PC-3 (cell line): ENCODE results near the gene BASP1. TPM values are rescaled to one million over a fixed set of nuclear protein-coding genes. Genes with fewer than 3 reads are reported as not detected.

ENCODE experiments used
- ATAC-seq: fragments of 200-7000 bp; cut with Tn5 transposase; 2 replicates; pipeline ENCODE4 v1.9.1; 2020; ENCODE audit warnings: mild to moderate bottlenecking, moderate library complexity
- BruUV-seq: library from RNA; stranded (reverse); fragments of 400-500 nt; replicated peaks from 2 replicates; lab custom pipeline; 2021; lab: Mats Ljungman, UMichigan
- CTCF ChIA-PET: fragments of 300-600 bp; sonication (Branson Sonifier 250); formaldehyde crosslinking; loops from one replicate; lab custom pipeline; 2022; ENCODE audit warnings: antibody characterized with exemption; lab: Charles Lee
- POLR2A ChIA-PET: fragments of 300-600 bp; sonication (Branson Sonifier 250); formaldehyde crosslinking; loops from one replicate; lab custom pipeline; 2022; ENCODE audit warnings: antibody characterized with exemption; ENCODE audit not compliant: unreplicated experiment; lab: Charles Lee
- DNase-seq: peaks from one replicate; pipeline ENCODE4 v3.0.0-alpha.2; 2015
- H2AFZ ChIP-seq: fragments of 300-600 bp; sonication (generic); 2 replicates; pipeline ENCODE4 v1.6.0; 2016; ENCODE audit warnings: antibody characterized with exemption, low read length
- H3F3A ChIP-seq: fragments of 300-600 bp; sonication (generic); one replicate; pipeline ENCODE4 v1.6.0; 2017; ENCODE audit warnings: antibody characterized with exemption, low read length, control low read depth, mild to moderate bottlenecking; ENCODE audit not compliant: unreplicated experiment
- H3K27ac ChIP-seq: fragments of 300-600 bp; sonication (generic); 2 replicates; pipeline ENCODE4 v1.5.1; 2016; ENCODE audit warnings: mild to moderate bottlenecking, low read length
- H3K27me3 ChIP-seq: fragments of 300-600 bp; sonication (generic); 2 replicates; pipeline ENCODE4 v1.6.1; 2016; ENCODE audit warnings: low read length, mixed read lengths
- H3K36me3 ChIP-seq: fragments of 300-600 bp; sonication (generic); 2 replicates; pipeline ENCODE4 v1.6.1; 2016; ENCODE audit warnings: low read depth, mixed run types, low read length, mixed read lengths
- H3K4me1 ChIP-seq: fragments of 300-600 bp; sonication (generic); 2 replicates; pipeline ENCODE4 v1.5.1; 2016; ENCODE audit warnings: low read length; ENCODE audit not compliant: insufficient read depth
- H3K4me2 ChIP-seq: fragments of 300-600 bp; sonication (generic); 2 replicates; pipeline ENCODE4 v1.6.0; 2016; ENCODE audit warnings: low read length
- H3K4me3 ChIP-seq: fragments of 300-600 bp; sonication (generic); 2 replicates; pipeline ENCODE4 v1.5.1; 2016; ENCODE audit warnings: mild to moderate bottlenecking, low read length, mixed read lengths
- H3K79me2 ChIP-seq: fragments of 300-600 bp; sonication (generic); 2 replicates; pipeline ENCODE4 v1.6.1; 2017; ENCODE audit warnings: low read length, mixed read lengths
- H3K9ac ChIP-seq: fragments of 300-600 bp; sonication (generic); 2 replicates; pipeline ENCODE4 v1.6.0; 2016; ENCODE audit warnings: mild to moderate bottlenecking, low read length
- H3K9me2 ChIP-seq: fragments of 300-600 bp; sonication (generic); replicated peaks from 2 replicates; pipeline ENCODE4 v1.6.1; 2016; ENCODE audit warnings: mixed run types, low read length, mixed read lengths
- H3K9me3 ChIP-seq: fragments of 300-600 bp; sonication (generic); 2 replicates; pipeline ENCODE4 v1.6.1; 2016; ENCODE audit warnings: low read length, mixed read lengths
- H4K20me1 ChIP-seq: fragments of 300-600 bp; sonication (generic); 2 replicates; pipeline ENCODE4 v1.6.1; 2016; ENCODE audit warnings: low read length, mixed read lengths
- EZH2 ChIP-seq: fragments of 300-600 bp; sonication (generic); IDR thresholded peaks from one replicate; pipeline ENCODE4 v1.6.1; 2017; ENCODE audit warnings: antibody characterized with exemption, mild to moderate bottlenecking, low read length; ENCODE audit not compliant: unreplicated experiment
- EZH2phosphoT487 ChIP-seq: fragments of 300-600 bp; sonication (generic); IDR thresholded peaks from 2 replicates; pipeline ENCODE4 v1.6.1; 2018; ENCODE audit warnings: mild to moderate bottlenecking, antibody characterized with exemption, low read length, borderline replicate concordance
- intact Hi-C: fragments of 100-400 bp; cut with micrococcal nuclease; formaldehyde crosslinking; loops from 2 replicates; pipeline ENCODE4 v1.9.0; 2023
- total RNA-seq: library from RNA; depleted of rRNA; stranded (reverse); fragments of >200 nt; gene quantifications from 2 replicates; pipeline ENCODE4 v1.2.3, GENCODE V29; 2014
- TF ChIP-seq, protein P1 (sequence below): fragments of 300-600 bp; sonication (generic); conservative IDR thresholded peaks from 2 replicates; pipeline ENCODE4 v1.5.1; 2017; ENCODE audit warnings: antibody characterized with exemption, low read depth, mild to moderate bottlenecking, low read length

The BASP1 gene
- total RNA-seq, 1 experiment from 2014 or later, result 169 TPM

DNA sequence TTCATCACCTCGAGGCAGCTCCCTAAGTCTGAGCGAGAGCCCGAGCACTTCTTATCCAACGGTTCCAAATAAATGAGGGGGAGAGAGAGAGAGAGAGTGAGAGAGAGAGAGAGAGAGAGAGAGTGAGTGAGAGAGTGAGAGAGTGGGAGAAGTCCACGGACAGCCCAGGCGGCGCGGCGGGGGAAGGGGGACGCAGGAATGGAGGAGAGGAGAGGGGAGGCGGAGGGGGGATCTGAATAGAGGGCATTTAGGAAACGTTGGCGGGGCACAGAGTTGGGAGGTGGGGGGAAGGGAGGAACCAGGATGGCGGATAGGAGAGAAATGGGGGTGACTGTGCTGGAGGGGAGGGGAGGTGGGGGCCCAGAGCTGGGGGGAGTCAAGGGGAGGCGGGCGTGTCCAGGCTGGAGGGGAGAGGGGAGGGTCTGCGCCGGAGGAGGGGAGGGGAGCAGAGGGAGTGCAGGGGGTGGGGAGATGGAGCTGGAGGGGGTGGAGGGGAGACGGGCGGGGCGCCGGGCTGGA lies 398 bp upstream of the BASP1 start:
- no TSS peak for BruUV-seq
- H3K9ac ChIP-seq, result no peak overlapping the region
- DNase-seq, result peak; percentile 48
- peak overlapping the region; percentile 88 for H3K4me2 ChIP-seq
- H3K79me2 ChIP-seq, result peaks cover 45% of the 10 kb centered on the region
- H3K9me3 ChIP-seq, result no peaks in the 10 kb centered on the region
- no peak overlapping the region for H3K27ac ChIP-seq
- peak; percentile 18 for ATAC-seq
- H3K4me1 ChIP-seq, result peaks cover 29% of the 10 kb centered on the region
- peak overlapping the region; percentile 86 for H2AFZ ChIP-seq
- ChIA-PET CTCF (interaction anchor here (0.5 to 2.8 kb wide), 2 partner anchors 927 to 1065 kb away, joined by 3 to 21 read pairs; no protein-coding TSS in a partner anchor), POLR2A (interaction anchor here (0.6 to 0.7 kb wide), 2 partner anchors 37 to 685 kb away, joined by 3 to 4 read pairs; no protein-coding TSS in a partner anchor)
- peaks cover 5% of the 10 kb centered on the region; the same call in 1 of the 2 replicates for H3K36me3 ChIP-seq
- TF ChIP-seq, protein P1, sequence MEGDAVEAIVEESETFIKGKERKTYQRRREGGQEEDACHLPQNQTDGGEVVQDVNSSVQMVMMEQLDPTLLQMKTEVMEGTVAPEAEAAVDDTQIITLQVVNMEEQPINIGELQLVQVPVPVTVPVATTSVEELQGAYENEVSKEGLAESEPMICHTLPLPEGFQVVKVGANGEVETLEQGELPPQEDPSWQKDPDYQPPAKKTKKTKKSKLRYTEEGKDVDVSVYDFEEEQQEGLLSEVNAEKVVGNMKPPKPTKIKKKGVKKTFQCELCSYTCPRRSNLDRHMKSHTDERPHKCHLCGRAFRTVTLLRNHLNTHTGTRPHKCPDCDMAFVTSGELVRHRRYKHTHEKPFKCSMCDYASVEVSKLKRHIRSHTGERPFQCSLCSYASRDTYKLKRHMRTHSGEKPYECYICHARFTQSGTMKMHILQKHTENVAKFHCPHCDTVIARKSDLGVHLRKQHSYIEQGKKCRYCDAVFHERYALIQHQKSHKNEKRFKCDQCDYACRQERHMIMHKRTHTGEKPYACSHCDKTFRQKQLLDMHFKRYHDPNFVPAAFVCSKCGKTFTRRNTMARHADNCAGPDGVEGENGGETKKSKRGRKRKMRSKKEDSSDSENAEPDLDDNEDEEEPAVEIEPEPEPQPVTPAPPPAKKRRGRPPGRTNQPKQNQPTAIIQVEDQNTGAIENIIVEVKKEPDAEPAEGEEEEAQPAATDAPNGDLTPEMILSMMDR, result no peak
- TF ChIP-seq EZH2 (no peak), EZH2phosphoT487 (no peak)
- H3K9me2 ChIP-seq, result no peaks in the 10 kb centered on the region
- peaks cover 9% of the 10 kb centered on the region for H4K20me1 ChIP-seq
- H3F3A ChIP-seq, result no peaks in the 10 kb centered on the region
- intact Hi-C loops, result loop anchor here (1.0 to 5.0 kb wide), 6 partner anchors 40 to 1088 kb away; no protein-coding TSS in a partner anchor
- peak overlapping the region; percentile 67 for H3K4me3 ChIP-seq
- no peaks in the 10 kb centered on the region for H3K27me3 ChIP-seq

DNA sequence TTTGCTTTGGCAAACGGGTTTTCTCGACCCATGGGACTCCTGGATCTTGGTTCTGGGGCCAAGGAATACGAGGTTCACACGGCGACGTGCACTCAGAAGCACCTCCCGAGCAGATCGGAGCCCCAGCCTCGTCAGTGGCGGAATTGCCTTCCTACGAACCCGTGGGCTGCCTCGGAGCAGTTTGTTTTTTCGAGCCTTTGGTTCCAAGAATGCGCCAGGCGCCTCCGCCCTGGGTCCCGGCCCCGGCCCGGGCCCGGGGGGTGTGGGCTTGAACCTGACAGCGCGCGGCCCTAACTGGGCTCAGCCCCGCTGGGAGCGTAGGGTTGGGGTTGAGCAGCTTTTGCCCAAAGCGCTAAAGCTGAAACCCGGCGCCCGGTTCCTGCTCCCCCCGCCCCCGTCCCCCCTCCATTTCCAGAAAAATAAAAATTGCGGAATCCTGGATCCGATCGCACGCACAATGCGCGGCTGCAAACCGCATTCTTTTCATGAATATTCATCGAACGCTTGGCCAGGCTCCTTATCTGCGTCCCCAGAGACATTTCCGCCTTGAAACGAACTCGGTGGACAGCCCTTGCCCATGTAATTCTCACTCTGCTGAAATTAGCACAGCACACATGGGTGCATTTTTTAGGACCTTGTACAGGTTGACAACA lies 1.0 kb downstream of the BASP1 start:
- Histone ChIP-seq H2AFZ (peak overlapping the region; percentile 90), H3K79me2 (peaks cover 59% of the 10 kb centered on the region), H3K9me3 (no peaks in the 10 kb centered on the region), H4K20me1 (peaks cover 9% of the 10 kb centered on the region), H3K9me2 (no peaks in the 10 kb centered on the region), H3K4me1 (peaks cover 29% of the 10 kb centered on the region), H3K27me3 (no peaks in the 10 kb centered on the region), H3K9ac (peak overlapping the region; percentile 74), H3F3A (no peaks in the 10 kb centered on the region), H3K27ac (peak overlapping the region; percentile 31), H3K4me3 (peak overlapping the region; percentile 83), H3K36me3 (peaks cover 15% of the 10 kb centered on the region; the same call in 1 of the 2 replicates), H3K4me2 (peak overlapping the region; percentile 91)
- no TSS peak for BruUV-seq
- peak; percentile 29 for ATAC-seq
- intact Hi-C loops, result loop anchor here (2.0 to 5.0 kb wide), 5 partner anchors 39 to 734 kb away; no protein-coding TSS in a partner anchor
- peak; percentile 63 for DNase-seq
- TF ChIP-seq EZH2, result no peak
- no peak for TF ChIP-seq EZH2phosphoT487
- TF ChIP-seq, protein P1, result no peak
- ChIA-PET CTCF (interaction anchor here (0.6 kb wide), 1 partner anchor 1063 kb away, joined by 4 read pairs; no protein-coding TSS in a partner anchor), POLR2A (no interaction called here)
